GM23248 (cell line): ENCODE measurements around the gene FBXO34.

Source experiments
- EZH2 ChIP-seq: fragments of 200-600 bp; sonication (generic); IDR thresholded peaks from 2 replicates; pipeline ENCODE4 v1.6.1; 2018; ENCODE audit warnings: antibody characterized with exemption, mild to moderate bottlenecking; ENCODE audit not compliant: insufficient read depth, poor library complexity, severe bottlenecking
- EZH2phosphoT487 ChIP-seq: fragments of 200-600 bp; sonication (generic); IDR thresholded peaks from 2 replicates; pipeline ENCODE4 v1.6.1; 2018; ENCODE audit warnings: antibody characterized with exemption, moderate library complexity, mild to moderate bottlenecking, low read depth; ENCODE audit not compliant: insufficient read depth

- TF ChIP-seq EZH2phosphoT487 = no peak
- no peak for TF ChIP-seq EZH2
Observed at GRCh38 chr14:55291480-55292081, 20.4 kb downstream of the FBXO34 start.
